Trophoblast cell (in vitro differentiated cells and primary cell): ENCODE data around the gene LANCL3.
"Not testable (repeated sequence)": the region's sequence is repeated elsewhere in the genome, so short reads cannot be mapped to it uniquely, and the experiment has no call there.

ENCODE experiments used
- DNase-seq, 2 donors: peaks; one replicate each; pipeline ENCODE4 v3.0.0-alpha.2; 2016
- H2AFZ ChIP-seq: 2 replicates; pipeline ENCODE4 v1.6.1; 2013; ENCODE audit warnings: low read length, moderate library complexity, mild to moderate bottlenecking; ENCODE audit not compliant: insufficient read depth, poor library complexity
- H2AK5ac ChIP-seq: 2 replicates; pipeline ENCODE4 v1.6.1; 2013; ENCODE audit warnings: mild to moderate bottlenecking, low read length
- H2BK120ac ChIP-seq: 2 replicates; pipeline ENCODE4 v1.6.1; 2013; ENCODE audit warnings: low read length, mild to moderate bottlenecking, moderate library complexity; ENCODE audit not compliant: insufficient read depth, poor library complexity
- H2BK12ac ChIP-seq: 2 replicates; pipeline ENCODE4 v1.6.1; 2013; ENCODE audit warnings: mild to moderate bottlenecking, low read length, moderate library complexity
- H2BK5ac ChIP-seq: 2 replicates; pipeline ENCODE4 v1.6.1; 2013; ENCODE audit warnings: low read length, low read depth, moderate library complexity, mild to moderate bottlenecking; ENCODE audit not compliant: poor library complexity
- H3K14ac ChIP-seq: 2 replicates; pipeline ENCODE4 v1.6.1; 2013; ENCODE audit warnings: mild to moderate bottlenecking, low read length
- H3K18ac ChIP-seq: 2 replicates; pipeline ENCODE4 v1.6.1; 2013; ENCODE audit warnings: mild to moderate bottlenecking, low read length
- H3K23ac ChIP-seq: 2 replicates; pipeline ENCODE4 v1.6.1; 2013; ENCODE audit warnings: low read length
- H3K27ac ChIP-seq: 2 replicates; pipeline ENCODE4 v1.5.1; 2013; ENCODE audit warnings: low read depth, mild to moderate bottlenecking, inconsistent platforms, low read length, moderate library complexity
- H3K27me3 ChIP-seq: 2 replicates; pipeline ENCODE4 v1.6.1; 2013; ENCODE audit warnings: inconsistent platforms, mild to moderate bottlenecking, low read length, moderate library complexity; ENCODE audit not compliant: insufficient read depth
- H3K36me3 ChIP-seq, 2 experiments: 1 replicate in 1 of 2; 2 replicates in 1 of 2; pipeline ENCODE4 v1.6.1; 2013; ENCODE audit warnings: low read length in 2 of 2, mild to moderate bottlenecking in 2 of 2, moderate library complexity in 1 of 2; ENCODE audit not compliant: insufficient read depth in 2 of 2, control insufficient read depth in 1 of 2
- H3K4ac ChIP-seq: 2 replicates; pipeline ENCODE4 v1.6.1; 2013; ENCODE audit warnings: low read depth, mild to moderate bottlenecking, low read length, moderate library complexity
- H3K4me1 ChIP-seq, 2 experiments: 1 replicate in 1 of 2; 2 replicates in 1 of 2; pipeline ENCODE4 v1.6.1; 2013; ENCODE audit warnings: low read length in 2 of 2, mild to moderate bottlenecking in 2 of 2, moderate library complexity in 1 of 2; ENCODE audit not compliant: insufficient read depth in 2 of 2, control insufficient read depth in 1 of 2
- H3K4me2 ChIP-seq: 2 replicates; pipeline ENCODE4 v1.6.1; 2013; ENCODE audit warnings: inconsistent platforms, mild to moderate bottlenecking, low read length, moderate library complexity
- H3K4me3 ChIP-seq: 2 replicates; pipeline ENCODE4 v1.5.1; 2013; ENCODE audit warnings: mild to moderate bottlenecking, low read depth, low read length, inconsistent platforms
- H3K79me1 ChIP-seq: one replicate; pipeline ENCODE4 v1.6.1; 2013; ENCODE audit warnings: low read length
- H3K79me2 ChIP-seq: 2 replicates; pipeline ENCODE4 v1.6.1; 2013; ENCODE audit warnings: low read length, mild to moderate bottlenecking; ENCODE audit not compliant: control insufficient read depth, insufficient read depth, poor library complexity
- H3K9ac ChIP-seq: 2 replicates; pipeline ENCODE4 v1.6.1; 2013; ENCODE audit warnings: mild to moderate bottlenecking, low read length
- H3K9me3 ChIP-seq: 2 replicates; pipeline ENCODE4 v1.6.1; 2013; ENCODE audit warnings: low read depth, mild to moderate bottlenecking, control low read depth, inconsistent platforms, low read length; ENCODE audit not compliant: insufficient read depth
- H4K12ac ChIP-seq: 2 replicates; pipeline ENCODE4 v1.6.1; 2013; ENCODE audit warnings: low read depth, mild to moderate bottlenecking, low read length, moderate library complexity
- H4K8ac ChIP-seq: 2 replicates; pipeline ENCODE4 v1.6.1; 2013; ENCODE audit warnings: low read depth, mild to moderate bottlenecking, low read length, moderate library complexity
- H4K91ac ChIP-seq: one replicate; pipeline ENCODE4 v1.6.1; 2013; ENCODE audit warnings: low read depth, mild to moderate bottlenecking, low read length, moderate library complexity
- WGBS: extraction: QIAGEN DNeasy Blood & Tissue Kit; methylation state at CpG from one replicate; pipeline ENCODE4 v1.1.7; 2013; ENCODE audit warnings: missing lambda C conversion rate; ENCODE audit not compliant: insufficient read length, insufficient coverage; ENCODE audit errors: extremely low coverage; 5-methylcytosine and 5-hydroxymethylcytosine counted together

LANCL3 gene

DNA sequence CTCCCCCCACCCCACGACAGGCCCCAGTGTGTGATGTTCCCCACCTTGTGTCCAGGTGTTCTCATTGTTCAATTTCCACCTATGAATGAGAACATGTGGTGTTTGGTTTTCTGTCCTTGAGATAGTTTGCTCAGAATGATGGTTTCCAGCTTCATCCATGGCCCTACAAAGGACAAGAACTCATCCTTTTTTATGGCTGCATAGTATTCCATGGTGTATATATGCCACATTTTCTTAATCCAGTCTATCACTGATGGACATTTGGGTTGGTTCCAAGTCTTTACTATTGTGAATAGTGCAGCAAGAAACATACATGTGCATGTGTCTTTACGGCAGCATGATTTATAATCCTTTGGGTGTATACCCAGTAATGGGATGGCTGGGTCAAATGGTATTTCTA, 79.4 kb downstream of the LANCL3 start:
- not testable (repeated sequence) for H3K79me1 ChIP-seq, DNase-seq, H4K91ac ChIP-seq, H4K8ac ChIP-seq, H3K9ac ChIP-seq, H4K12ac ChIP-seq, H3K14ac ChIP-seq, H3K4me1 ChIP-seq, H3K27ac ChIP-seq, H3K4me3 ChIP-seq, H3K23ac ChIP-seq, H2BK5ac ChIP-seq, H2AK5ac ChIP-seq, H3K36me3 ChIP-seq, H2BK120ac ChIP-seq, H3K79me2 ChIP-seq, H2BK12ac ChIP-seq, H3K27me3 ChIP-seq, H3K4ac ChIP-seq, H3K9me3 ChIP-seq, H3K4me2 ChIP-seq, H2AFZ ChIP-seq, H3K18ac ChIP-seq
- WGBS = no CpG with 5 or more reads among the region's 2 CpGs

DNA sequence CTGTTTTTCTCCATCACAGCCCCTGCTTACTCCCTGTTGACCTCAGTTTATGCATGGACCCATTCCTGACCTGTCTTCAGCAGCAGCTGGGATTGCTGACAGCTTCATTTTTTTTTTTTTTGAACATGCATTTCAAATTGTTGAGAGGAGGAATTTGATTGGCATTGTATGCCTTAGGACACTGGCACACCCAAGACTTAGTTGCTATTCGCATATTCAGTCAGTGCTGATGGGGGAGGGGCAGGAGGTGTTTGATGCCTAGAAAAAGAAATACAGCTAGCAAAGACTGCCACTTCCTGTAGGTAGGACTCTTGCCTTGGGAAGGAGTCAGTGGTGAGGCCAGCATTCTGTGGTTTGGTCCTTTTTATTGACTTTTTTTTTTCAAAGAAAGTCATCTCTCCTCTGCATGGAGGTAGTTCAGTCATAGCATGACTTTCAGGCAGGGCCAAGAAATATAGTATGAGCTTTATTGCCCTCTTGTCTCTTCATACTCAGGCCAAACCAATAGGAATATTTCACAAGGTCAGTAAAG, 80.5 kb downstream of the LANCL3 start:
- H3K27me3 ChIP-seq = no peaks in the 10 kb centered on the region
- no peak overlapping the region for H4K91ac ChIP-seq
- H2BK12ac ChIP-seq = no peak overlapping the region
- H3K23ac ChIP-seq = no peak overlapping the region
- H3K9ac ChIP-seq = no peak overlapping the region
- WGBS = no CpG with 5 or more reads among the region's 1 CpG
- no peak overlapping the region for H3K18ac ChIP-seq
- H2AK5ac ChIP-seq = no peak overlapping the region
- H3K79me1 ChIP-seq = no peaks in the 10 kb centered on the region
- H3K4me2 ChIP-seq = no peak overlapping the region
- no peaks in the 10 kb centered on the region for H3K36me3 ChIP-seq
- H3K14ac ChIP-seq = no peak overlapping the region
- H3K4me1 ChIP-seq = no peaks in the 10 kb centered on the region
- H3K27ac ChIP-seq = no peak overlapping the region
- no peaks in the 10 kb centered on the region for H3K79me2 ChIP-seq
- H4K8ac ChIP-seq = no peak overlapping the region
- H3K4ac ChIP-seq = no peak overlapping the region
- no peak overlapping the region for H2BK5ac ChIP-seq
- H2AFZ ChIP-seq = no peak overlapping the region
- H2BK120ac ChIP-seq = no peak overlapping the region
- no peak overlapping the region for H3K4me3 ChIP-seq
- DNase-seq = no peak
- H4K12ac ChIP-seq = no peak overlapping the region
- no peaks in the 10 kb centered on the region for H3K9me3 ChIP-seq

DNA sequence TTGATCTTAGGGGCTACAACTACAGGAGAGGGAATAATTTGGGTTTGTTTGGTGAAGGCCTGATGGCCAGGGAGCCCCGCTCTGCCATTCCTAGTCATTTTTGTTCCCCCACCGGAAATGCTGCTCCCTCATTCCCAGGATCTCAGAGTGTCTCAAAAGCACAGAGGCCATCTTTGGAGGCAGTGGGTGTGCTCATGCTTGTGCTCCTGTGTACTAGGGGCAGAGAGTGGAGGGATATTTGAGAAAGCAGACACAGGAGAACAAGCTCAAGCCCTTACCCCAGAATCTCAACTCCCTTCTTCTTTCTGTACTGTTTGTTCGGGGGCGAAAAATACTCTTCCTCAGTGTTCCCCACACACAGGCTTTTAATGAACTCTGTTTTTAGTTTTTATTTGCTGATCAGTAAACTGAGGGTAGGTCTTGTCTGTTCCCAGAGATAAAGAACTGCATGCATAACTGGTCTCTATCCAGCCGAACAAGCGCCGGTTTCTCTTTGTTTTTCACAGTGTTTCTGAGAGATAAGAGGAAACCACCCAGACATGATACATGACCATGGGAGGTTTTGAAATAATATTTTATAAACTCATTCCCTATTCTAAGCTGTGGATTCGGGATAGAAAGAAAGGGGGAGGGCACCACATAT, 81.2 kb downstream of the LANCL3 start:
- no CpG with 5 or more reads among the region's 8 CpGs for WGBS

DNA sequence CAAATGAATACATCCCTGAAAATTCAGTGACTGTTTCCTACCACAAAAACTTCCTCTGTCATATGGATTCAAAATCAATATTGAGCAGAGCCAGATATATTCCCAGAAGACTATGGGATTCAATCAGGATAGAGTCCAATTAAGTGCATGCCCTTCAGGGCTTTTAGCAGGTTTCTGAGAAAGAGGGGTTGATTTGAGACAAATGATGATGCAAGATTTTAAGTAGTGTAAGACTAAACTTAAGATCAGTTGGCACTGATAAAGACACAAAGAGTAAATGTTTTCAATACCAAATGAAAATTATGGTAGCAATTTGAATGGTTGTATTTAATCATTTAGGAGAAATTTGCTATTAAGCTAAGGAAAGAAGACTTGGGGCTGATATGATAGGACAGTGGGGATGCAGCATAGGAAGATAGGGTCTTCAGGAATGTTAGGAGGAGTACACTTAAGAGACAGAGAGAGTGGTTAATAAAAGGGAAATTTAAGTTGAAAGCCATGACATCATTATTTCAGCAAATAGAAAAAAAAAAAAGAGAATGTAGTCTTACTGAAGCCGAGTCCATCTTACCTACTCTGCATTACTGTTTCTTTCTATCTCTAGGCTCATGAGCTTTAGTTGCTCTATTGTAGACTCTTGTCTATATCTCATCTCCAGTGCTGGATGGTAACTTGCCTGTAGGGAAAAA, 82.1 kb downstream of the LANCL3 start:
- Histone ChIP-seq H2AFZ (no peak overlapping the region), H2BK5ac (no peak overlapping the region), H3K18ac (no peak overlapping the region), H3K27ac (no peak overlapping the region), H3K4me1 (no peaks in the 10 kb centered on the region), H2AK5ac (no peak overlapping the region), H3K4me2 (no peak overlapping the region), H3K79me2 (no peaks in the 10 kb centered on the region), H3K27me3 (no peaks in the 10 kb centered on the region), H3K23ac (no peak overlapping the region), H3K4me3 (no peak overlapping the region), H4K91ac (no peak overlapping the region), H4K8ac (no peak overlapping the region), H2BK120ac (no peak overlapping the region), H4K12ac (no peak overlapping the region), H3K14ac (no peak overlapping the region), H3K9me3 (no peaks in the 10 kb centered on the region), H3K36me3 (no peaks in the 10 kb centered on the region), H3K79me1 (no peaks in the 10 kb centered on the region), H3K9ac (no peak overlapping the region), H3K4ac (no peak overlapping the region), H2BK12ac (no peak overlapping the region)
- no peak for DNase-seq
- no CpG with 5 or more reads among the region's 1 CpG for WGBS

More for the DNA sequence above, 81.2 kb downstream of the LANCL3 start:
- no peak overlapping the region for H3K4me3 ChIP-seq
- H3K14ac ChIP-seq = no peak overlapping the region
- no peak overlapping the region for H4K8ac ChIP-seq
- no peak for DNase-seq
- H3K9ac ChIP-seq = no peak overlapping the region
- H3K4ac ChIP-seq = no peak overlapping the region
- H2AK5ac ChIP-seq = no peak overlapping the region
- H4K91ac ChIP-seq = no peak overlapping the region
- H3K79me2 ChIP-seq = no peaks in the 10 kb centered on the region
- no peak overlapping the region for H2BK12ac ChIP-seq
- H2BK5ac ChIP-seq = no peak overlapping the region
- H3K27ac ChIP-seq = no peak overlapping the region
- H3K4me2 ChIP-seq = no peak overlapping the region
- no peak overlapping the region for H3K18ac ChIP-seq
- H2BK120ac ChIP-seq = no peak overlapping the region
- no peaks in the 10 kb centered on the region for H3K79me1 ChIP-seq
- H3K27me3 ChIP-seq = no peaks in the 10 kb centered on the region
- no peaks in the 10 kb centered on the region for H3K36me3 ChIP-seq
- no peak overlapping the region for H2AFZ ChIP-seq
- H3K4me1 ChIP-seq = no peaks in the 10 kb centered on the region
- H3K23ac ChIP-seq = no peak overlapping the region
- H4K12ac ChIP-seq = no peak overlapping the region
- H3K9me3 ChIP-seq = no peaks in the 10 kb centered on the region
